NCI-H526 (cell line): ENCODE data around the gene C1QTNF1.
A peak's percentile ranks its signal among the peaks of the same experiment; 100 is the strongest.

Source experiments
- DNase-seq, 2 experiments: peaks; one replicate each; lab custom pipeline; 2025; lab: John Stamatoyannopoulos, UW

C1QTNF1 gene

DNA sequence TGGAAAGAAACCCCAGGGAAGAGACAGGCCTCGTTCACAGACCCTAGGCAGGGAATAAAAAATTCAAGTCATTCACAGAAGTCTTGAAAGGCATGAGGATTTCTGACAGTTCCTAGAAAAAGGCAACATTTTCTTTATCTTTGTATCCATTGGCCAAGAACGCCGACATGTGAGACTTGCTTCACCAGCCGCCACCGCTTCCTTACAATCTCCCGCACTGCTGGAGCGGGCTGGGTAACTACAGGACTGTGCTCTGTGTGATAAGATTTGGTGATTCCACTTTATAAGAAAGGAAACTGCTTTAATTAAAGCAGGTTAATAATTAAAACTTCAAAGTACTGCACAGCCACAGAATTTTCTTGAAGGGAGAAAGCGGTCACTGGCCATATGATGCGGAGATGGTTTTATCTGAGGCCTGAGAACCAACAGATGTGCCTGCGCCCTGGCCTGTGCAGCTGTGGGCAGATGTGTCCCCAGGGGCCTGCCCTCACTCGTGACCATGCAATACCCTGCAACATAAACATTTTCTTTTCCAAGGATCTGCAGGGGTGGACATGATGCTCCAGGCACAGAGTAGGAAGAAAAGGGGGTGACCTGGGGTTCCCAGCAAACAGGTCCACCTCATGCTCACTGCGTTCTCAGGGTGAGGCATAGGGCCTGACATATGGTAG lies 31.3 kb upstream of the C1QTNF1 start:
- DNase-seq = no peak

DNA sequence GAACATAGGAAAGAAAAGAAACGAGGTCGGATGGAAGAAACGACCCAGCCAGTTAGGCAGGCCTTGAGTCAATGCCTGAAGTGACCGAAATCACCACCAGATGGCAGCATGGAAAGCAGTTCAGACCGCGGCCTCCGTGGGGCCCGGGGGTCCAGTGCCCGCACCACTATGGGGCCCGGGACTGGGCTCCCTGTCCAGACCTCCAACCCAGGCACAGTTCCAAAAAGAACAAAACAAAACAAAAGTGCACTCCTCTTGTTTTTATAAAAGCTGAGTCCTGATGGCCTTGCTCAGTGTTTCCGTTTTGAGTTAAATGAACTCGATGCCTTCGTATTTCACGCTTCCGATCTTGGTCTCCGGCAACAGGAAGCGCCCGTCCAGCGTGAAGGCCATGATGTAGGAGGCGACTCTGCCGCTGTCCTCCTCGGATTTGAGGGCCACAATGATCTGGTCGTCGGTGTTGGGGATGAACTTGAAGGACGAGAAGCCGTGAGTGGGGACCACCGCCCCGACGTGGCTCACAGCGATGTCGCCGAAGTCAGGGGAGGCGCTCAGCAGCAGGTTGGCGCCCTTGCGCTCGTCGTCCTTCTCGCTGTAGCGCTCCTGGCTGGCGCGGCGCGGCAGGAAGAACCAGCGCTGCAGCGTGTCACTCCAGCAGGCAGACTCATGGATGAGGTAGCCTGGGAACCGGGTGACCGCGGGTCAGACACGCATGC lies 30.6 kb upstream of the C1QTNF1 start:
- DNase-seq = peak in 1 of 2 experiments; percentile 56

- DNase-seq = no peak
Observed at GRCh38 chr17:78993981-78994671, 29.8 kb upstream of the C1QTNF1 start.

- no peak for DNase-seq
Observed at GRCh38 chr17:78995022-78995760, 28.8 kb upstream of the C1QTNF1 start.

DNA sequence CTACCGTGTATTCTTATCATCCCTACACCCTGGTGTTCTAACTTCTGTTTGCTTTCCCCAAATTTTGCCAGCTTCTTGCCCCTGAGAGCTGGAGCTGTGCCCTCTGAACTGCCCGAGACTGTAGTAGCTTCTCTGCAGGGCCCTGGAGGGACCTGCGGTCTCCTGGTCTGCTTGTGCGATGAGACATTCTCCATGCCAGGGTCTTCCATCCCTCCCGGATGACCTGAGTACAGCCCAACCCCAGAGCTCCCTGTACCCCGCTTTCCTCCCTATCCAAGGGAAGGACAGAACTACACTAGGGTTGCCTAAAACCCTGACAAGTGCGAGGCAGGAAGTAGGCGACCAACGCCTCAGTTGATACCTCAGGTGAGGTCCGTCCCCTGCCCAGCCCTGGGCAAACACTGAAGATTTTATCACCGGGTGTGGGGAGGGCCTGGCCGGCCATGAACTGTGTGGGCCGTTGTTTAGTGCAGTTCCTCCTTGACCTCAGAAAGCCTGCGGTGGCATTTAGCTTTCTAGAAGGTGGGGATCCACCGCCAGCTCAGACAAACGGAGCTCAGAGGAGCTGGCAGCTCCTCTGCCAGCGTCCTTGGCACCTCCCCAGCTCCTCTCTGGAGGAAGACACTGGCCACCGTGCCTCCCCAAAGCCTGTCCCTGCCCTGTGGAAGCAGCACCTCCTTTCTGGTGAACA lies 28.1 kb upstream of the C1QTNF1 start:
- DNase-seq = no peak

DNA sequence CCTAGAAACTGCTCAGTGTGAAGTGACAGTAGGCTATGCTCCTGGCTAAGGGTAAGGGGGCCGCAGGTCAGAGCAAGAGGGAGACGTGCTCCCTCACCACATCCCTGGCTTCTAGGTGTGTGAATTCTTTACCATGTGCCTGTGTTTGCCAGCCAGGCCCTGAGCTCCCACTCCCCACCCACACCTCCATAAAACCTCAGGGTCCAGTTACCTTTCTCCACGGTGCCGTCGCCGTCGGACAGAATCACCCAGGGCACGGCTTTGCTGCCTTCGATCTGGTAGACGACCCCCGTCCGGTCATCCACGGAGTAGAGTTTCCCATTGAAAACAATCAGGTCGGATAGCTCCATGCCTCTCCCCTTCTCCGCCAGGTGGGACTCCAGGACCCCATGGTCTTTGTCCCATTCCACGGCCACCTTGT lies 27.2 kb upstream of the C1QTNF1 start:
- no peak for DNase-seq

- DNase-seq = no peak
Observed at GRCh38 chr17:78997231-78997741, 26.7 kb upstream of the C1QTNF1 start.

DNA sequence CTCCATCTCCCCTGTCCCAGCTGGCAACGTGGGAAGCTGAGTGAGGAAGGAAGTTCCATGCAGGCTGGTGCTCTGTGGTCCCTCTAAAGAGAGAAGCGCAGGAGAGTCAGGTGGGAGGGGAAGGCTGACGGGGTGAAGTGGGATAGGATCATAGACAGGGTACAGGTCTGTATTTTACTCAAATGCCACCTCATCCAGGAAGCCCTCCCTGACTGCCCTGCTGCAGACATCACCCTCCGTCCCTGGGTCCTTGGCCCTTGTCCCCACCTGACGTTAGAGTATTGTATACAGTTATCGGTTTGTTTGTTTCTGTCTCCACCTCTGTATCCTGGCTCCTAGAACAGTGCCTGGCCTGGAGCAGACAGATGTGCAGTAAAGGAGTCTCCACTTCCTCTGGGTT lies 26.1 kb upstream of the C1QTNF1 start:
- DNase-seq = no peak

DNA sequence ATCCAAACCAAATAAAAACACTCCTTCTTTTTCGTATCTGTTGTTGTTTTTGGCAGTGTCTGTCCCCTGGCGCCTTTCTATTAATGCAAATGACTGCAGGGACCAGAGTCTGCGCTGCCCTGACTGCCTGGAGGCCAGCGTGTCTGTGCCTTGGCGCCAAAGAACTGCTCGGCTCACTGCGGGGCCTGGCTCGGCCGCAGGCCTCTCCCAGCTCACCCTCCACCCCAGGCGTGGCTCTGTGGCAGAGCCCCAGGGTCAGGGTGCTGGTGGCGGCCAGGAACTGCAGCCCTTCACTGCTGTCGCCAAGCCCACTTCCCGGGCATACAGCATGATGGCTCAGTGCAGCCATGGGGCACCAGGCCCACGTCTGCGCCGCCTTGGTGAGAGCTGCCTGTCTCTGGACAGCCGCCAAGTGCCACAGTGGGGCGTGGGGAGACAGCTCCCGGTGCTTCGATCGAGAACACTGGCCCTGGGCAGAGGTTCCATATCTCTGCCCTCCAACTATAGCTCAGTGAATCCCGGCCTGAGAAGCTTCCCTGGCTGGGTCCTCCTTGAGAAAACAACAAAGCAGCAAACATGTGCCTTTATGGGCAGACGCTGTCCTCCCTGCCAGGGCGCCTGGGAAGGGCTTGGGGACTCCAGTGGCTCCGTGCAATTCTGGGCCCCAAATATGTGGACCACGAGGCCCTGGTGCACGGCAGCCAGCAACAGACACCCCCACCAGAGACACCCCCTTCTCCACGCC lies 25.5 kb upstream of the C1QTNF1 start:
- no peak for DNase-seq

- no peak for DNase-seq
Observed at GRCh38 chr17:78999056-78999768, 24.8 kb upstream of the C1QTNF1 start.

DNA sequence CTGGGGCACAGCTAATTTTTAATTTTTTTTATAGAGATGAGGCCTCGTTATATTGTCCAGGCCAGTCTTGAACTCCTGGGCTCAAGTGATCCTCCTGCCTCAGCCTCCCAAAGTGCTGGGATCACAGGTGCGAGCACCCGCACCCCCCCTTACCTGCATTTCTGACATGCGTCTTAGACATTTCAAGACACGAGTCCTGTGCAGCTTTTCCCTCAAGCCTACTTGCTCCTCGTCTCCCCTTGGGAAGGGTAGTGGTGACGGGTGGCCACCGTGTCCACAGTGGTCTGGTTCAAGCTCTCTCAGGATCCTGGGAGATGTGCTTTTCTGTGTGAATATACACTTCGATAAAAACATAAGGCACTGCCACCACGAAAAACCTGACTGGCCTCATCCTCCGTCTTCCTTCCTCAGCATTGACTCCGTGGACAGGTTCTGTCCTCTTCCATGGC lies 24.0 kb upstream of the C1QTNF1 start:
- no peak for DNase-seq

- DNase-seq = no peak
Observed at GRCh38 chr17:79000396-79001189, 23.4 kb upstream of the C1QTNF1 start.

- no peak for DNase-seq
Observed at GRCh38 chr17:79001190-79002020, 22.6 kb upstream of the C1QTNF1 start.

- no peak for DNase-seq
Observed at GRCh38 chr17:79002291-79002690, 21.7 kb upstream of the C1QTNF1 start.

GRCh38 chr17:79002796-79003593 lies 21.0 kb upstream of the C1QTNF1 start:
- DNase-seq = no peak

DNA sequence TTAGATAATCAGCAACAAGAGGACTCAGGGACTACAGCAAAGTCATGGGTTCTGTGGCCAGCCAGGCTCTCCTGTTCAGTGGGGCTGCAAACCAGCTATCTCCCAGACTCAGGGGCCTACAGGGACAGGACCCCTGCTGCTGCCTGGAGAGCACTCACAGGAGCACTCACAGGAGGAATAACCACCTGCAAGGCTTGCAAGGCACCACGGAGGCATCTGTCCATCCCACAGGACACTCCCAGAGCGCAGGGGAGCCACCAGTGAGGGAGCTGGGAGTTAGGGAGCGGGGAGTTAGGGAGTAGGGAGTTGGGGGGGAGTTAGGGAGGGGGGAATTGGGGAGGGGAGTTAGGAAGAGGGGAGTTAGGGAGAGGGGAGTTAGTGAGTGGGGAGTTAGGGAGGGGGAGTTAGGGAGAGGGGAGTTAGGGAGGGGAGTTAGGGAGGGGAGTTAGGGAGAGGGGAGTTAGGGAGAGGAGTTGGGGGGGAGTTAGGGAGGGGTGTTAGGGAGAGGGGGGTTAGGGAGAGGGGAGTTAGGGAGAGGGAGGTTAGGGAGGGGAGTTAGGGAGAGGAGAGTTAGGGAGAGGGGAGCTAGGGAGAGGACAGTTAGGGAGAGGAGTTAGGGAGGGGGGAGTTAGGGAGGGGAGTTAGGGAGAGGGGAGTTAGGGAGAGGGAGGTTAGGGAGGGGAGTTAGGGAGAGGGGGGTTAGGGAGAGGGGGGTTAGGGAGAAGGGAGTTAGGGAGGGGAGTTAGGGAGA lies 20.1 kb upstream of the C1QTNF1 start:
- no peak for DNase-seq
